HCT116 (cell line): Measurements from ENCODE around the gene VPS37B. TPM values are rescaled to one million over a fixed set of nuclear protein-coding genes. Genes with fewer than 3 reads are reported as not detected.

Experiments
- ATAC-seq: fragments of 200-7000 bp; cut with Tn5 transposase; 2 replicates; pipeline ENCODE4 v1.9.1; 2020; ENCODE audit warnings: mild to moderate bottlenecking, moderate library complexity
- BruUV-seq: library from RNA; stranded (reverse); fragments of 400-500 nt; replicated peaks from 2 replicates; lab custom pipeline; 2021; lab: Mats Ljungman, UMichigan
- CTCF ChIA-PET: fragments of 300-600 bp; sonication (Branson Sonifier 250); formaldehyde crosslinking; loops from one replicate; lab custom pipeline; 2021; ENCODE audit warnings: antibody characterized with exemption; lab: Charles Lee
- POLR2A ChIA-PET: fragments of 300-600, 350-600 bp; sonication (Branson Sonifier 250); formaldehyde crosslinking; loops from one replicate; lab custom pipeline; 2021; ENCODE audit warnings: antibody characterized with exemption; lab: Charles Lee
- RAD21 ChIA-PET, 2 experiments: fragments of 300-600 bp; sonication (Branson Sonifier 250); formaldehyde crosslinking; loops; one replicate each; lab custom pipeline; 2023; ENCODE audit warnings: low total read pairs in 2 of 2; ENCODE audit not compliant: uncharacterized antibody in 2 of 2, unreplicated experiment in 2 of 2, low non-redundant PET in 1 of 2; lab: Charles Lee
- DNase-seq: peaks from one replicate; pipeline ENCODE4 v3.0.0-alpha.2; 2010; ENCODE audit warnings: low read depth, low spot score
- H2AFZ ChIP-seq: fragments of 200-600 bp; shearing (Covaris generic), sonication (generic); 2 replicates; pipeline ENCODE4 v1.6.1; 2017; ENCODE audit warnings: low read depth, mixed run types, mixed read lengths, antibody characterized with exemption, low read length; ENCODE audit not compliant: poor library complexity, severe bottlenecking
- H3K27ac ChIP-seq: 2 replicates; pipeline ENCODE4 v1.5.1; 2012; ENCODE audit warnings: low read depth, low read length
- H3K27me3 ChIP-seq: fragments of 200-600 bp; sonication (generic); 2 replicates; pipeline ENCODE4 v1.6.1; 2016; ENCODE audit warnings: mixed run types, low read length, mixed read lengths; ENCODE audit not compliant: insufficient read depth
- H3K36me3 ChIP-seq, 2 experiments: fragments of 200-500 bp in 1 of 2; fragments of 200-600 bp in 1 of 2; sonication (Bioruptor generic) in 1 of 2; sonication (generic) in 1 of 2; 2 replicates each; pipeline versions ENCODE4 v1.5.1 to v1.6.1; 2014 to 2016; ENCODE audit warnings: low read length in 2 of 2, inconsistent platforms in 1 of 2, mixed read lengths in 1 of 2, mixed run types in 1 of 2; ENCODE audit not compliant: insufficient read depth in 2 of 2, control insufficient read depth in 1 of 2
- H3K4me1 ChIP-seq, 2 experiments: fragments of 200-600 bp in 1 of 2; sonication (generic) in 1 of 2; 2 replicates each; pipeline versions ENCODE4 v1.5.1 to v1.6.1; 2012 to 2017; ENCODE audit warnings: low read length in 2 of 2, inconsistent platforms in 1 of 2, mild to moderate bottlenecking in 1 of 2, mixed read lengths in 1 of 2, mixed run types in 1 of 2, moderate library complexity in 1 of 2; ENCODE audit not compliant: insufficient read depth in 2 of 2, control insufficient read depth in 1 of 2
- H3K4me2 ChIP-seq: fragments of 200-600 bp; sonication (generic); 2 replicates; pipeline ENCODE4 v1.6.1; 2017; ENCODE audit warnings: mixed run types, low read length, mixed read lengths
- H3K4me3 ChIP-seq, 2 experiments: fragments of 200-600 bp in 1 of 2; sonication (generic) in 1 of 2; replicated peaks in 1 of 2; 2 replicates each; pipeline ENCODE4 v1.5.1; 2011 to 2016; ENCODE audit warnings: low read length in 2 of 2, control low read depth in 1 of 2, low read depth in 1 of 2, mild to moderate bottlenecking in 1 of 2, mixed read lengths in 1 of 2, mixed run types in 1 of 2
- H3K79me2 ChIP-seq: fragments of 200-600 bp; sonication (generic); 2 replicates; pipeline ENCODE4 v1.6.1; 2017; ENCODE audit warnings: mild to moderate bottlenecking, mixed run types, low read length, moderate library complexity, mixed read lengths; ENCODE audit not compliant: insufficient read depth
- H3K9ac ChIP-seq: fragments of 200-600 bp; sonication (generic); 2 replicates; pipeline ENCODE4 v1.6.1; 2016; ENCODE audit warnings: low read length, mixed read lengths
- H3K9me2 ChIP-seq: fragments of 200-600 bp; sonication (generic), shearing (Covaris generic); 2 replicates; pipeline ENCODE4 v1.6.1; 2017; ENCODE audit warnings: mixed run types, mild to moderate bottlenecking, moderate library complexity; ENCODE audit not compliant: insufficient read depth
- H3K9me3 ChIP-seq, 2 experiments: fragments of 200-500 bp in 1 of 2; fragments of 200-600 bp in 1 of 2; sonication (Bioruptor generic) in 1 of 2; sonication (generic) in 1 of 2; 2 replicates each; pipeline ENCODE4 v1.6.1; 2014 to 2017; ENCODE audit warnings: low read length in 2 of 2, mixed read lengths in 2 of 2, inconsistent platforms in 1 of 2, low read depth in 1 of 2, mild to moderate bottlenecking in 1 of 2, mixed run types in 1 of 2, moderate library complexity in 1 of 2; ENCODE audit not compliant: control insufficient read depth in 1 of 2, insufficient read depth in 1 of 2
- H4K20me1 ChIP-seq: fragments of 200-600 bp; sonication (generic), shearing (Covaris generic); 2 replicates; pipeline ENCODE4 v1.6.1; 2017; ENCODE audit warnings: mixed run types, mild to moderate bottlenecking, moderate library complexity; ENCODE audit not compliant: insufficient read depth
- CBX3 ChIP-seq: IDR thresholded peaks from 2 replicates; pipeline ENCODE4 v1.6.1; 2012; ENCODE audit warnings: low read depth
- CEBPB ChIP-seq: IDR thresholded peaks from 2 replicates; pipeline ENCODE4 v1.6.1; 2012; ENCODE audit warnings: low read depth
- CTCF ChIP-seq, 3 experiments: fragments of 200-600 bp in 1 of 3; sonication (generic) in 1 of 3; IDR thresholded peaks in 2 of 3; conservative IDR thresholded peaks in 1 of 3; 2 replicates each; pipeline ENCODE4 v1.5.1; 2012 to 2017; ENCODE audit warnings: low read depth in 2 of 3, low read length in 2 of 3, antibody characterized with exemption in 1 of 3, borderline replicate concordance in 1 of 3, control low read depth in 1 of 3, mild to moderate bottlenecking in 1 of 3, mixed read lengths in 1 of 3, mixed run types in 1 of 3, moderate library complexity in 1 of 3; ENCODE audit not compliant: insufficient read depth in 1 of 3
- EZH2phosphoT487 ChIP-seq: fragments of 200-600 bp; IDR thresholded peaks from 2 replicates; pipeline ENCODE4 v1.6.1; 2018; ENCODE audit warnings: antibody characterized with exemption, borderline replicate concordance
- FOSL1 ChIP-seq: IDR thresholded peaks from 2 replicates; pipeline ENCODE4 v1.6.1; 2012; ENCODE audit warnings: low read depth
- MAX ChIP-seq: IDR thresholded peaks from 2 replicates; pipeline ENCODE4 v1.6.1; 2012
- RAD21 ChIP-seq: IDR thresholded peaks from 2 replicates; pipeline ENCODE4 v1.6.1; 2012; ENCODE audit warnings: low read depth, mild to moderate bottlenecking
- SIN3A ChIP-seq: IDR thresholded peaks from 2 replicates; pipeline ENCODE4 v1.6.1; 2012; ENCODE audit warnings: low read depth
- SP1 ChIP-seq: IDR thresholded peaks from 2 replicates; pipeline ENCODE4 v1.6.1; 2012; ENCODE audit warnings: low read depth
- YY1 ChIP-seq: IDR thresholded peaks from 2 replicates; pipeline ENCODE4 v1.6.1; 2011; ENCODE audit warnings: low read length, low read depth, moderate library complexity, mild to moderate bottlenecking; ENCODE audit not compliant: insufficient replicate concordance; ENCODE audit errors: extremely low read depth
- ZNF274 ChIP-seq: fragments of 200-500 bp; sonication (Bioruptor generic); IDR thresholded peaks from 2 replicates; pipeline ENCODE4 v1.6.1; 2014; ENCODE audit warnings: mild to moderate bottlenecking, low read depth, low read length, inconsistent platforms
- intact Hi-C: fragments of 100-400 bp; cut with micrococcal nuclease; formaldehyde crosslinking; loops from 2 replicates; pipeline ENCODE4 v1.10.0; 2022
- total RNA-seq: library from RNA; stranded (reverse); gene quantifications from one replicate; pipeline ENCODE4 v1.2.1, GENCODE V29; 2021; ENCODE audit not compliant: unreplicated experiment

The VPS37B gene
- total RNA-seq, 1 experiment from 2014 or later, result 55.0 TPM

- Histone ChIP-seq H3K79me2 (no peaks in the 10 kb centered on the region), H3K4me3 (no peak overlapping the region)
- ATAC-seq, result no peak
- TF ChIP-seq ZNF274 (no peak), CEBPB (no peak), YY1 (no peak), MAX (no peak), CBX3 (no peak), RAD21 (no peak), EZH2phosphoT487 (no peak), FOSL1 (no peak), CTCF (IDR thresholded peaks at IDR 0.05 in 2 of 3, conservative IDR thresholded peaks at IDR 0.05 in 1 of 3; ENCODE audit: borderline replicate concordance in 1 of 3, insufficient read depth in 1 of 3, low read depth in 2 of 3, low read length in 2 of 3) (no peak), SIN3A (no peak), SP1 (no peak)
- TF ChIP-seq, all 23 proteins: peak for 0
- no peak overlapping the region for H2AFZ ChIP-seq
- no peaks in the 10 kb centered on the region for H3K9me3 ChIP-seq
- intact Hi-C loops, result no loop called here
- no peak overlapping the region for H3K27ac ChIP-seq
- H3K36me3 ChIP-seq, result no peaks in the 10 kb centered on the region
- no peaks in the 10 kb centered on the region for H3K9me2 ChIP-seq
- H3K4me1 ChIP-seq, result no peaks in the 10 kb centered on the region
- no peak overlapping the region for H3K9ac ChIP-seq
- ChIA-PET RAD21 (no interaction called here), CTCF (no interaction called here), POLR2A (no interaction called here)
- H3K27me3 ChIP-seq, result no peaks in the 10 kb centered on the region
- no peak overlapping the region for H3K4me2 ChIP-seq
- BruUV-seq, result no TSS peak
- DNase-seq, result no peak
- H4K20me1 ChIP-seq, result no peaks in the 10 kb centered on the region
These were observed 76.6 kb downstream of the VPS37B start for GRCh38 chr12:122819209-122819785.

Other genes with a start within 250 kb of the VPS37B start
- not detected for gene HCAR2, start 192.8 kb downstream of the VPS37B start, total RNA-seq
- gene HCAR3, start 179.3 kb downstream of the VPS37B start, total RNA-seq, result not detected
- gene HCAR1, start 165.3 kb downstream of the VPS37B start, total RNA-seq, result not detected
- gene DENR, start 143.3 kb downstream of the VPS37B start, total RNA-seq, result 59.1 TPM
- 1.7 TPM for gene CCDC62, start 121.6 kb downstream of the VPS37B start, total RNA-seq
- 57.8 TPM for gene HIP1R, start 60.7 kb downstream of the VPS37B start, total RNA-seq
- gene ABCB9, start 70.3 kb upstream of the VPS37B start, total RNA-seq, result 14.7 TPM
- 29.5 TPM for gene OGFOD2, start 79.1 kb upstream of the VPS37B start, total RNA-seq
- 128 TPM for gene ARL6IP4, start 84.6 kb upstream of the VPS37B start, total RNA-seq